HuH-7 (cell line): ENCODE measurements around the gene TRIM59.

Source experiments
- DNase-seq: peaks from one replicate; pipeline ENCODE4 v3.0.0; 2011; ENCODE audit warnings: low spot score

Gene TRIM59

GRCh38 chr3:160402221-160403027 is 47.2 kb downstream of the TRIM59 start:
- DNase-seq = no peak

GRCh38 chr3:160401291-160402095 is 48.1 kb downstream of the TRIM59 start:
- no peak for DNase-seq

- no peak for DNase-seq
Observed at GRCh38 chr3:160400702-160401150, 48.9 kb downstream of the TRIM59 start.

GRCh38 chr3:160400030-160400701 is 49.4 kb downstream of the TRIM59 start:
- no peak for DNase-seq

- DNase-seq = peak; percentile 66
Observed at GRCh38 chr3:160399125-160400029, 50.2 kb downstream of the TRIM59 start, which contains the start of the genes IFT80 and SMC4. Gene IFT80 (minus strand): TSS chr3:160399225. CDS start chr3:160384600, 14,625 bp downstream. Gene SMC4 (plus strand): TSS chr3:160399650. CDS start chr3:160400827, 1,177 bp downstream.

- no peak for DNase-seq
Observed at GRCh38 chr3:160398820-160399124, 50.8 kb downstream of the TRIM59 start.

- DNase-seq = no peak
Observed at GRCh38 chr3:160395297-160395696, 54.3 kb downstream of the TRIM59 start.

- no peak for DNase-seq
Observed at GRCh38 chr3:160394009-160394392, 55.6 kb downstream of the TRIM59 start.

- no peak for DNase-seq
Observed at GRCh38 chr3:160393346-160394008, 56.1 kb downstream of the TRIM59 start.

GRCh38 chr3:160392798-160393197 is 56.8 kb downstream of the TRIM59 start:
- no peak for DNase-seq

GRCh38 chr3:160390565-160391138 is 58.9 kb downstream of the TRIM59 start:
- DNase-seq = no peak
